ENCODE data around the gene NDRG3.

GRCh38 chr20:36737183-36737499, 8.7 kb downstream of the NDRG3 start:
- TF ChIP-seq POLR2A (IDR thresholded peaks at IDR 0.05; ENCODE audit: low read depth, low read length): no peak
- no peak for TF ChIP-seq CTCF (conservative IDR thresholded peaks at IDR 0.05; ENCODE audit: low read depth, low read length)
- no peak for TF ChIP-seq MXI1 (IDR thresholded peaks at IDR 0.05; ENCODE audit: borderline replicate concordance, low read depth, low read length)
- no peak for TF ChIP-seq CEBPB (IDR thresholded peaks at IDR 0.05; ENCODE audit: low read depth, low read length)
- no peak for TF ChIP-seq RCOR1 (IDR thresholded peaks at IDR 0.05; ENCODE audit: insufficient replicate concordance, low read length)
- TF ChIP-seq, protein P1, sequence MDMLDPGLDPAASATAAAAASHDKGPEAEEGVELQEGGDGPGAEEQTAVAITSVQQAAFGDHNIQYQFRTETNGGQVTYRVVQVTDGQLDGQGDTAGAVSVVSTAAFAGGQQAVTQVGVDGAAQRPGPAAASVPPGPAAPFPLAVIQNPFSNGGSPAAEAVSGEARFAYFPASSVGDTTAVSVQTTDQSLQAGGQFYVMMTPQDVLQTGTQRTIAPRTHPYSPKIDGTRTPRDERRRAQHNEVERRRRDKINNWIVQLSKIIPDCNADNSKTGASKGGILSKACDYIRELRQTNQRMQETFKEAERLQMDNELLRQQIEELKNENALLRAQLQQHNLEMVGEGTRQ (IDR thresholded peaks at IDR 0.05; ENCODE audit: low read depth, low read length): no peak
- no peak for TF ChIP-seq RAD21 (IDR thresholded peaks at IDR 0.05; ENCODE audit: low read length)
- no peak for TF ChIP-seq MAFK (IDR thresholded peaks at IDR 0.05; ENCODE audit: low read depth, low read length)
- TF ChIP-seq RFX5 (IDR thresholded peaks at IDR 0.05; ENCODE audit: low read depth, low read length): no peak
- no peak for TF ChIP-seq MAZ (IDR thresholded peaks at IDR 0.05; ENCODE audit: borderline replicate concordance, low read depth, low read length)
- no peak for TF ChIP-seq FOS (IDR thresholded peaks at IDR 0.05; ENCODE audit: low read depth, low read length)
- TF ChIP-seq ELK1 (IDR thresholded peaks at IDR 0.05; ENCODE audit: borderline replicate concordance, low read depth, low read length): no peak
- TF ChIP-seq SMC3 (IDR thresholded peaks at IDR 0.05; ENCODE audit: low read depth, low read length): no peak
